ENCODE results near the gene CMPK1.
"Not testable (repeated sequence)": the region's sequence is repeated elsewhere in the genome, so short reads cannot be mapped to it uniquely, and the experiment has no call there.

Gene CMPK1, protein sequence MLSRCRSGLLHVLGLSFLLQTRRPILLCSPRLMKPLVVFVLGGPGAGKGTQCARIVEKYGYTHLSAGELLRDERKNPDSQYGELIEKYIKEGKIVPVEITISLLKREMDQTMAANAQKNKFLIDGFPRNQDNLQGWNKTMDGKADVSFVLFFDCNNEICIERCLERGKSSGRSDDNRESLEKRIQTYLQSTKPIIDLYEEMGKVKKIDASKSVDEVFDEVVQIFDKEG

DNA sequence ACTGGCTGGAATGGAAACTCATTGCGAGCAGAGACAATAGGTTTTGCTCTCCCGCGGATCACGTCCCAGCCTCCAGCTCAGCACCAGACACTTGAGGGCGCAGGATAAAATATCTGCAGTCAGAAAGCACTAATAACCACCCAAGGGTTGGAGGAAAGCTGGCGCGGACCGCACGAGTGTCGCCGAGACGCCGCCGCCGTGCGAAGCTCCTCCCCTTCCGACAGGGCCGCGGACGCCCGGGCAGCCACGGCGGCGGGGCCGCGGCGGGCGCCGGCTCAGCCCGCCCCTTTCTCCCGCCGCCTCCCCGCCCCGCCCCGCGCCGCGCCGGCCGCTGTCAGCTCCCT is at the start of gene CMPK1:
CMPK1 (plus strand) TSS at position 213 of the 344 bp plus-strand sequence. CDS start 156 bp downstream, outside the sequence.
- H3K4me3 Mint-ChIP-seq, result peak within 1 kb of the TSS in 2 of 3 experiments; percentile 98 to 99

DNA sequence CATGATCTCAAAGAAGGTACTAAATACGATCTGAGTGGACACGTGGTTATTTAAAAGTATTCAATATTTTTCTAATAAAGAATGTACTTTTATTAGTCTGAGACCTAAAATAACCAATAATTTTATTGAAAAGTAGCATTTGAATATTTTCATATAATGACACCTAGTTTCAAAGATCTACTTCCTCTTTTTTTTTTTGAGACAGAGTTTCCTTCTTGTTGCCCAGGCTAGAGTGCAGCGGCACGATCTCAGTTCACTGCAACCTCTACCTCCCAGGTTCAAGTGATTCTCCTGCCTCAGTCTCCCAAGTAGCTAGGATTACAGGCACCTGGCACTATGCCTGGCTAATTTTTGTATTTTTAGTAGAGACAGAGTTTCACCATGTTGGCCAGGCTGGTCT is 45.5 kb upstream of the CMPK1 start:
- H3K27ac Mint-ChIP-seq; H3K4me1 Mint-ChIP-seq; H3K27me3 Mint-ChIP-seq (ENCODE audit: low read depth): not testable (repeated sequence)

More for the DNA sequence above, at the start of gene CMPK1:
- Mint-ChIP-seq H3K27ac (peak within 1 kb of the TSS in 2 of 3 experiments; percentile 98 to 99), H3K4me1 (peaks cover 13% of the 10 kb centered on the region), H3K36me3 (ENCODE audit: low read depth) (peaks cover 7% of the 10 kb centered on the region), H3K9me3 (no peaks in the 10 kb centered on the region), H3K27me3 (ENCODE audit: low read depth) (no peaks in the 10 kb centered on the region)
- TF ChIP-seq, protein P1, sequence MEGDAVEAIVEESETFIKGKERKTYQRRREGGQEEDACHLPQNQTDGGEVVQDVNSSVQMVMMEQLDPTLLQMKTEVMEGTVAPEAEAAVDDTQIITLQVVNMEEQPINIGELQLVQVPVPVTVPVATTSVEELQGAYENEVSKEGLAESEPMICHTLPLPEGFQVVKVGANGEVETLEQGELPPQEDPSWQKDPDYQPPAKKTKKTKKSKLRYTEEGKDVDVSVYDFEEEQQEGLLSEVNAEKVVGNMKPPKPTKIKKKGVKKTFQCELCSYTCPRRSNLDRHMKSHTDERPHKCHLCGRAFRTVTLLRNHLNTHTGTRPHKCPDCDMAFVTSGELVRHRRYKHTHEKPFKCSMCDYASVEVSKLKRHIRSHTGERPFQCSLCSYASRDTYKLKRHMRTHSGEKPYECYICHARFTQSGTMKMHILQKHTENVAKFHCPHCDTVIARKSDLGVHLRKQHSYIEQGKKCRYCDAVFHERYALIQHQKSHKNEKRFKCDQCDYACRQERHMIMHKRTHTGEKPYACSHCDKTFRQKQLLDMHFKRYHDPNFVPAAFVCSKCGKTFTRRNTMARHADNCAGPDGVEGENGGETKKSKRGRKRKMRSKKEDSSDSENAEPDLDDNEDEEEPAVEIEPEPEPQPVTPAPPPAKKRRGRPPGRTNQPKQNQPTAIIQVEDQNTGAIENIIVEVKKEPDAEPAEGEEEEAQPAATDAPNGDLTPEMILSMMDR (IDR thresholded peaks at IDR 0.05; ENCODE audit: unreplicated experiment in 3 of 3), result no peak

DNA sequence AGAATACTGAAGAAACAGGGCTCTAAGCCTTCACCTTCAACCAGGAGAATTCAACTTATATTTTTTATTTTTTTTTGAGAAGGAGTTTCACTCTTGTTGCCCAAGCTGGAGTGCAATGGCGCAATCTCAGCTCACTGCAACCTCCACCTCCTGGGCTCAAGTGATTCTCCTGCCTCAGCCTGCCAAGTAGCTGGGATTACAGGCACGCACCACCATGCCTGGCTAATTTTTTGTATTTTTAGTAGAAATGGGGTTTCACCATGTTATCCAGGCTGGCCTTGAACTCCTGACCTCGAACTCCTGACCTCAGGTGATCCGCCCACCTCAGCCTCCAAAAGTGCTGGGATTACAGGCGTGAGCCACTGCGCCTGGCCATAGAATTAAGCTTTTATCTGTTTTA is 38.7 kb upstream of the CMPK1 start:
- not testable (repeated sequence) for H3K4me1 Mint-ChIP-seq; H3K4me3 Mint-ChIP-seq; H3K27me3 Mint-ChIP-seq (ENCODE audit: low read depth); H3K9me3 Mint-ChIP-seq; H3K27ac Mint-ChIP-seq
- H3K36me3 Mint-ChIP-seq (ENCODE audit: low read depth), result peaks cover 12% of the 10 kb centered on the region

More for the DNA sequence above, 45.5 kb upstream of the CMPK1 start:
- H3K36me3 Mint-ChIP-seq (ENCODE audit: low read depth), result peaks cover 21% of the 10 kb centered on the region
- H3K9me3 Mint-ChIP-seq, H3K4me3 Mint-ChIP-seq: not testable (repeated sequence)

DNA sequence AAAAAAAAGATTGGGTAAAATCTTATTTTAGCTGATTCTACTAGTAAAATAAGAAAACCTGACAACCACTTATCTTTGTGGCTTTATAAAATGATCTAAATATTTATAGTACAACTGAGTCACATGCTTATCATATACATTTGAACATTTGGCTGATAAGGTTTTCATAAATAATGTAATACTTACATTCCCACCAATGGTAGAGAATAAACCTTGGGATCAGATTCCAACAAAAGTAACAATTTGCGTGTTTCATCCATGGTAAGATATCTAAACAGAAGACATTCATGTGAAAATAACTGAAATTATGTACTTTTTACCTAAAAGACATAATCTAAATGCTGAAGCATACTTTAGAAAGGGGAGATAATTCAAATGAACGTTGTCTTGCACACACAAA is 38.0 kb upstream of the CMPK1 start:
- H3K4me1 Mint-ChIP-seq, result no peaks in the 10 kb centered on the region
- H3K36me3 Mint-ChIP-seq (ENCODE audit: low read depth), result peaks cover 13% of the 10 kb centered on the region
- TF ChIP-seq, protein P1 (IDR thresholded peaks at IDR 0.05; ENCODE audit: unreplicated experiment in 3 of 3), result no peak
- no peaks in the 10 kb centered on the region for H3K9me3 Mint-ChIP-seq
- H3K4me3 Mint-ChIP-seq, result no peak overlapping the region
- no peak overlapping the region for H3K27ac Mint-ChIP-seq
- no peaks in the 10 kb centered on the region for H3K27me3 Mint-ChIP-seq (ENCODE audit: low read depth)

DNA sequence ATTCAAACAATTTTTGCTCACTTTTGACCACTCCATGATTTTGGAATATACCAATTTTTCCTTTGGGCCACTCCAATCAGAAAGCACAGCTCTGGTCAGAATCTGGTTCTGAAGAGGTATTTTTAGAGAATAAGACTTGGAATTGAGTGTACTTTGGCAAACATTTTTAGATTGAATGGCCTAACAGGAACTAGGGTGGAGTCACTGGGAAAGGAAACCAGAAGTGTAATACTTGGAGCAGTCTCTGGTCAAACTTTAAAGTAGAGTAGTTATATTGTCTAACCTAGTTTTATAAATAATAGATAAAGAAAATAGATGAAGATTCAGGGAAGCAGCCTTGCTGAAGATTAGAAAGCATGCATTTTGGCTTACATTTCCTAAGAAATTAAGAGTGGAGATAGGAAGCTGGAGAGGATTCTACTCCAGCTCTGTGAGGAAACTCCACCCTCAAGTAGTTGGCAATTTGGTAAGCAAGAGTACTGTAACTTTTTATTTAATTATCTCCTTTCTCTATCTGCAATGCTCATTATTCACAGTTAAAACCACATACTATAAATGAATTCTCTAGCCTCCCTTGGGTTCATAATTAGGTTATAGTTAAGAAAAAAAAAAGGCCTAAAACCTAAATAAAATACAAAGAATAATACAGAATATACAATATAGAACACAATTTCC is 35.4 kb upstream of the CMPK1 start:
- H3K27ac Mint-ChIP-seq, result no peak overlapping the region
- H3K27me3 Mint-ChIP-seq (ENCODE audit: low read depth), result no peaks in the 10 kb centered on the region
- H3K4me3 Mint-ChIP-seq, result no peak overlapping the region
- TF ChIP-seq, protein P1 (IDR thresholded peaks at IDR 0.05; ENCODE audit: unreplicated experiment in 3 of 3), result no peak
- H3K36me3 Mint-ChIP-seq (ENCODE audit: low read depth), result peaks cover 30% of the 10 kb centered on the region
- no peaks in the 10 kb centered on the region for H3K9me3 Mint-ChIP-seq
- no peaks in the 10 kb centered on the region for H3K4me1 Mint-ChIP-seq

DNA sequence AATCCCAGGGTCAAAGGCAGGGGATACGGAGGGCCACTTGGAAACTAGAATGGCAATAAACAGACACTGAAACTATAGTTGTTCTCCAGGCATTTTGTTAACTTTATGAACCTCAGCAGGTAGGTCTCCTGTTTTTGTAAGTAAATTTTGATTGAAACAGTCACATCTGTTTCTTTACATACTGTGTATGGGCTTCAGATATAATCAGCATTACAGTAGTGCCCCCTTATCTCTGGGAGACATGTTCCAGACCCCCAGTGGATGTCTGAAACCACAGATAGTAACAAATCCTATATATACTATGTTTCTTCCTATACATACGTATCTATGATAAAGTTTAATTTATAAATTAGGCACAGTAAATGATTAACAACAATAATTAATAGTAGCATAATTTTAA is 31.1 kb upstream of the CMPK1 start:
- peaks cover 44% of the 10 kb centered on the region for H3K36me3 Mint-ChIP-seq (ENCODE audit: low read depth)
- no peak overlapping the region for H3K27ac Mint-ChIP-seq
- no peaks in the 10 kb centered on the region for H3K4me1 Mint-ChIP-seq
- H3K27me3 Mint-ChIP-seq (ENCODE audit: low read depth), result no peaks in the 10 kb centered on the region
- H3K4me3 Mint-ChIP-seq, result no peak overlapping the region
- TF ChIP-seq, protein P1 (IDR thresholded peaks at IDR 0.05; ENCODE audit: unreplicated experiment in 3 of 3), result no peak
- no peaks in the 10 kb centered on the region for H3K9me3 Mint-ChIP-seq

DNA sequence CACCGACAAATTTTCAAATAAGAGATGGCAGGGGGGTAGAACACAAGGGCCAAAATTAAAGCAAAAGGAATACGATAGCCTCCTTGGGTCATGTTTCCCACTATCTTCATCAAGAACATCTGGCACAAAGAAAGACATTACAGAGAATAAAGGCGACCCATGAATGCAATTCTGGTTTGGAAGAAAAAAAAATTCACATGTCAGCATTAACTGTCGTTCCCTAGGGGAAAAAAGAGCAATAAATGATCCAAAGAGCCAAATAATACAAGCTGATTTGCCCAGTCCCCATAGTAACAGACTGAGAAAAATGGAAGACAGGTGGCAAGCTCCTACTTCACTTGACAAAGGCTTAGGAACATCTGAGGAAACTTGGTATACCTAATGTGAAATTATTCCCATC is 24.2 kb upstream of the CMPK1 start:
- no peaks in the 10 kb centered on the region for H3K27me3 Mint-ChIP-seq (ENCODE audit: low read depth)
- no peaks in the 10 kb centered on the region for H3K9me3 Mint-ChIP-seq
- H3K4me3 Mint-ChIP-seq, result no peak overlapping the region
- no peak overlapping the region for H3K27ac Mint-ChIP-seq
- TF ChIP-seq, protein P1 (IDR thresholded peaks at IDR 0.05; ENCODE audit: unreplicated experiment in 3 of 3), result no peak
- H3K4me1 Mint-ChIP-seq, result peaks cover 18% of the 10 kb centered on the region
- peaks cover 16% of the 10 kb centered on the region for H3K36me3 Mint-ChIP-seq (ENCODE audit: low read depth)
